ENCODE measurements around the gene ANKRD37.

GRCh38 chr4:185371702-185372101 lies 24.9 kb upstream of the ANKRD37 start:
- no peak for TF ChIP-seq CTCF (IDR thresholded peaks at IDR 0.05; ENCODE audit: low read length)
- TF ChIP-seq EZH2phosphoT487 (IDR thresholded peaks at IDR 0.05; ENCODE audit: low read length): no peak

All from MM.1S (cell line).